HG03095 (cell line): Measurements from ENCODE around the gene AOPEP.
A peak's percentile ranks its signal among the peaks of the same experiment; 100 is the strongest.

Source experiments
- ATAC-seq: cut with Tn5 transposase; IDR thresholded peaks from one replicate; pipeline ENCODE4 v1.9.1; 2021; ENCODE audit warnings: moderate library complexity; ENCODE audit not compliant: unreplicated experiment

The AOPEP gene

DNA sequence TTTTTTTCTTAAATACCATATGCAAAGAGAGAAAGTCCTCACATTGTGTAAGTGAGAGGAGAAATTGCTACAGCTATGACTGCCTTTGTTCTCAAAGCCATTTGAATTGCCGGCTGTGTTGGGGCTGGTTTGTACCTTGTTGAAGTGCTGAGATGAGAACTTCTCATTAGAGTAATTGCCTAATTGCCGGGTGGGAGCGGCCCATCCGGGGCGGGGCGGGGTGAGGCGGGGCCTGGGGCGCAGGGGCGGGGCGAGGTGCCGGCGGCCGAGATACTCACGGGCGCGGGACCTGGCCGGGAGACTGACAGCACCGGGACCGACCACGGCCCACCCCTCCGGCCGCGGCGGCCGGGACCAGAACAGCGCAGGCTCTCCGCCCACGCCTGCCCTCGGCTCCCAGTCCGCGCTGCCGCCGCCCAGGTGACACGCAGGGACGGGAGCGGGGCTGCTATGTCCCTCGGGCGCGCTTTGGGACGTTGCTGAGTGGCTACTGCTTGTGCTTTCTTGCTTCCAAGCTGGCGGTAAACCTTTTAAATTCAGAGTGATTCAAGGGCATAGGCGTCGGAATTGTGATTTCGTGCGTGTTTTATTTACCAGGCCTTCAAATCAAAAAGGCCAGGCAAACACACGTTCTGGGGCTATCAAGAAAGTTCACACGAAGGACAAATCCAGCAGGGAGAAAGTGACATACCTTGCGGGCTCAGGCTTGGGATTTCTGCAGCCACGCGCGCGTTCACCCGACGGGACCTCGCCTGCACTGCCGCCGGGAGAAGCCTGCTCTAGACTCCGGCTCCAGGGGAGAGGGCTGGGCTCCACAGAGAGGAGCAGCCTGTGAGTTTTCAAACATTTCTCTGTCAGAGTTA is 322.0 kb downstream of the AOPEP start:
- peak; percentile 86 for ATAC-seq

DNA sequence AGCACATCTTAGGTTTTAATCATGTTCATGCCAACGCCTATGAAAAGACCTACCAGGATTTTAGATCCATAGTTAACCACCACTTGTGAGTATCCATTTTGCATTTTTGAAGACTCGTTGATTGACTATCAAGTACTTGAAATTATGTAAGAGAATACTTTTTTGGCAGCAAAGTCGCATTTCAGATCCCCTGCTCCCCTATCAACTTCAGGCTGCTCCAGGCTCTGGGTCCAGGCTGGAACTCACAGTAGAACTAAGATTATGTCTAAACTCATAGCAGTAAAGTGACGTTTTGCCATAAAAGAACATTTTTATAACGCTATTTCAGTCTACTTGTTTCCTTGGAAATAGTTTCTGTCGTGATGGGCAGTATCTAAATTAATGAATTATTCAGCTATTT is 323.3 kb downstream of the AOPEP start:
- no peak for ATAC-seq

GRCh38 chr9:95053611-95054570 is 327.4 kb downstream of the AOPEP start:
- no peak for ATAC-seq

GRCh38 chr9:95055334-95055850 is 328.9 kb downstream of the AOPEP start:
- no peak for ATAC-seq

DNA sequence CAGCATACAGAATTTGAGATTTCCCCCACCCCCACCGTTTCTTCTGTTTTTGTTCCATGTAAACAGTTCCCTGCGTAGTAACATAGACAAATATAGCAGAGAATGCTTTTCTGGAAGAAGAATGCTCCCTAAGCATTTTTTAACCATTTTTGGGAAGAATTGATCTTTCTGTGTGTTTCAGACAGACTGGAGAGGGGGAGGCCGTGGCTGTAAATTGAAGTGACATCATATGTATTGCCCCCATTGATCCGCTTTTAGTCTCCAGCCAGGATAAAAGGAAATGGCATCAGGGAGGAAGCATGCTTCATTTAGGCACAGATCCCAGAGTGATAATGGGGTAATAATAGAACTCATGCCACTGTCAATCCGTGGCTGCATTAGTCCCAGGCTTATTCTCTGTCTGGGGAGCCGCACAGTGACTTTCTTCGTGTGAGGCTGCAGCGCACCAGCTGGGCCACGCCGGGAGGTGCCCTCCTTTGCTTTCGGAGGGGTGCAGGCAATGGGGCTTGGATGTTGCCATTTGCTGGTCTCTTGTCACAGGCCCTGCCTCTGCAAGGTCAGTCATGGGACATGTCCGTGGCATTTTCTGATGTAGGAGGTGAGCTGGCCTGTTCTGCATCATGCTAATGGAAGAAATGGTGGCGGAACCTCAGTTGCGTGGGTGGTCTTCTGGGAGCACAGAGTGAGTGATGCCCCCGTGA is 329.5 kb downstream of the AOPEP start:
- ATAC-seq: no peak

DNA sequence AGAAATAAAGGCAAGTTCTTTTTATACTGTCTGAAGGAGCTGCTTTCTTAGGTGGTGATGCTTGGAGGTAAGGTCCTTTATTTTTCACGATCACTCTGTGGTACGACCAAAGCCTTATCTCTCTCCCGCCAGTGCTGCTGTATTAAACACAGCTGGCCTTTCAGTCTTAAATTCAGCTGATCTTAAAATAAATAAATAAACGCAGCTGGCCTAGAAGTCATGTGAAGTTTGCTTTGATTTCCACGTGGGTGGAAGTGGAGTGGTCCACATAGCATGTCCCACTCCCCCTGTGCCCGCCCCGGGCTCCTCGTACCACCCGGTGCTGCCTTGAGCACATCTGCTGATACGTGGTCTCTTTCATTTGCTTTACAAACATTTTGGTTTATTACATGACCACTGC is 330.6 kb downstream of the AOPEP start:
- no peak for ATAC-seq

GRCh38 chr9:95058121-95058785 is 331.8 kb downstream of the AOPEP start:
- no peak for ATAC-seq

- ATAC-seq: no peak
These were observed 332.4 kb downstream of the AOPEP start for GRCh38 chr9:95058795-95059386.

GRCh38 chr9:95060234-95060633 is 333.7 kb downstream of the AOPEP start:
- no peak for ATAC-seq

GRCh38 chr9:95060916-95061315 is 334.4 kb downstream of the AOPEP start:
- no peak for ATAC-seq

DNA sequence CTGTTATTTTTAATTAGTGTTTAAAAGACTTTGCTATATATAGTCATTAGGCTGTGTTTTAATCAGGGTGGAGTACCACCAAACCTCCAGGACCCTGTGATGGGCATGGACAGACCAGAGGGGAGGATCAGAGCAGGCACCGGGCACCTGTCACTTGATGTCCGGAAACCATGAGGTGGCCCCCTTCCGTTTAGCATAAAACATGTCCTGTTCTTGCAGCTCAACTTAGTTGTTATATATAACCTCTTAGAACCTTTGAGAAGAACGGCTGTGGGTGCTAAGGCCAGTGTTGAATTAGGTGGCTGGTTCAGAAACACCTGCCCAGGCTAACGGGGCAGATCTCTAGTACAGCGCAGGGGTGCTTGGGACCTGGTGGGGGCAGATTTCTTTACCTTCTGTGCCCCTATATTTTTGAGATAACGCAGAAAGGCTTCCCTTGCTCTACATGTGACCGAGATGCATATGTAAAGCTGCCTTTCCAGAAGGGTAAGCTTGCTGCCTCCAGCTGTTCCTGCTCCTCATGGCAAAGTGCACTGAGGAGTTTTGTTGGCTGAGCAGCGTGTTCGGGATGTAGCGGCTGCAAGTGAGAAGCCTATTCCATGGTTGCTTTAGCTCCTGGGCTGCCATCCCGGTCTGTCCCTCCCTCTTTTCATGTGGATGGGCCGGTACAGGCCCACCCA is 335.6 kb downstream of the AOPEP start:
- ATAC-seq: no peak

- ATAC-seq: no peak
These were observed 336.1 kb downstream of the AOPEP start for GRCh38 chr9:95062596-95063065.

DNA sequence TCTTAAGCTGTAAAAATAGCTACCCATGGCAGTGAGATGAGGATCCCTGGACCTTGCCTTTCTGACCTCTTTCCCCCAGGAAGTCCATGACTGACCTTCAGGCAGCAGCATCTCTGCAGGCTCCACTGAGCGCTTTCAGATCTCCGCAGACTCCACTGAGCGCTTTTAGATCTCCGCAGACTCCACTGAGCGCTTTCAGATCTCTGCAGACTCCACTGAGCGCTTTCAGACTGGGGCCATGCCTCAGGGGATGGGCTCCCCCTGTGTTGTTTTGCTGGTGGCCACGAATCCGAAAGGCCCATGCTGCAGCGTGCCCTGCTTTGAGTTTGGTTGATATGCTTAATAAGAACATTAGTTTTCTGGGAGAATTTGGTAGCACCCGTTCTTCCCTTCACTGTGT is 336.8 kb downstream of the AOPEP start:
- no peak for ATAC-seq

GRCh38 chr9:95065224-95065623 is 338.7 kb downstream of the AOPEP start:
- ATAC-seq: no peak

GRCh38 chr9:95067057-95067456 is 340.6 kb downstream of the AOPEP start:
- no peak for ATAC-seq

DNA sequence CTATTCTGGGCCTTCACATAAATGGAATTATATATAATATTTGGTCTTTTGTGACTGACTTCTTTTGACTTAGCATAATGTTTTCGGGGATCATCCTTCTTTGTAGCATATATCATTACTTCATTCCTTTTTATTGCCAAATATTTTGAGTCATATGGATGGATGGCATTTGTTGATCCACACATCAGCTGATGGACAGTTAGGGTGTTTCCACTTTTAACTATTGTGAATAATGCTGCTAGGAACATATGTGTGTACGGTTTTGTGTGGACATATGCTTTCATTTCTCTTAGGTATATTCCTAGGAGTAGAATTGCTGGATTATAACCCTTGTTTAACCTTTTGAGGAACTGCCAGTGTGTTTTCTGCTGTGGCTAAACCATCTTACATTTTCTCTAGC is 341.4 kb downstream of the AOPEP start:
- no peak for ATAC-seq

GRCh38 chr9:95070549-95071021 is 344.1 kb downstream of the AOPEP start:
- no peak for ATAC-seq

DNA sequence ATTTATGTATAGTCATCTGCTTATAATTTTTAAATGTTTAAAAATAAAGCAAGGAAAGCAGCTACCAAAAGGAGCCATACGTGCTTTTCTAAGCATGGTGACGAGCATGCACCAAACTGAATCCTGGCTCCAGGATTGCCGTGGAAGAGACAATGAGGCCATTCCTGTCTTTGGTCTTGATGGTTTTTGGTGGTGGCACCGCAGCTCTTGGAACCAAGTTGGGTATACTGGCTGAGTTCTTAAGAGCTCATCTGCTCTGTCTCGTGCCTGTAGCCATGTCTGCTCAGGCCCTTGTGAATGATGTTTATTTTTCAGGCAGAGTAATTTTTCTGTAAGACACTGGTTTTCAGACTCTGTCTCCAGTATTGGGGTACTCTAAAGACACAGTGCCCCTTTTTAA is 345.0 kb downstream of the AOPEP start:
- ATAC-seq: no peak

GRCh38 chr9:95071925-95072324 is 345.4 kb downstream of the AOPEP start:
- no peak for ATAC-seq
